ENCODE data around the gene ZBTB5. TPM values are rescaled to one million over a fixed set of nuclear protein-coding genes. Genes with fewer than 3 reads are reported as not detected.
"Not testable (repeated sequence)": the region's sequence is repeated elsewhere in the genome, so short reads cannot be mapped to it uniquely, and the experiment has no call there.

Gene ZBTB5, protein sequence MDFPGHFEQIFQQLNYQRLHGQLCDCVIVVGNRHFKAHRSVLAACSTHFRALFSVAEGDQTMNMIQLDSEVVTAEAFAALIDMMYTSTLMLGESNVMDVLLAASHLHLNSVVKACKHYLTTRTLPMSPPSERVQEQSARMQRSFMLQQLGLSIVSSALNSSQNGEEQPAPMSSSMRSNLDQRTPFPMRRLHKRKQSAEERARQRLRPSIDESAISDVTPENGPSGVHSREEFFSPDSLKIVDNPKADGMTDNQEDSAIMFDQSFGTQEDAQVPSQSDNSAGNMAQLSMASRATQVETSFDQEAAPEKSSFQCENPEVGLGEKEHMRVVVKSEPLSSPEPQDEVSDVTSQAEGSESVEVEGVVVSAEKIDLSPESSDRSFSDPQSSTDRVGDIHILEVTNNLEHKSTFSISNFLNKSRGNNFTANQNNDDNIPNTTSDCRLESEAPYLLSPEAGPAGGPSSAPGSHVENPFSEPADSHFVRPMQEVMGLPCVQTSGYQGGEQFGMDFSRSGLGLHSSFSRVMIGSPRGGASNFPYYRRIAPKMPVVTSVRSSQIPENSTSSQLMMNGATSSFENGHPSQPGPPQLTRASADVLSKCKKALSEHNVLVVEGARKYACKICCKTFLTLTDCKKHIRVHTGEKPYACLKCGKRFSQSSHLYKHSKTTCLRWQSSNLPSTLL
- 8.9 and 11.8 TPM in 2 replicates for total RNA-seq

GRCh38 chr9:37465249-37466036, at the start of gene ZBTB5:
Gene ZBTB5 (minus strand): TSS chr9:37465450. CDS start chr9:37442551, 22,899 bp downstream.
- peak; percentile 99 to 100 for DNase-seq (ENCODE audit: low read depth in 2 of 2)

GRCh38 chr9:37514999-37515398, 49.7 kb upstream of the ZBTB5 start:
- no peak for DNase-seq (ENCODE audit: low read depth in 2 of 2)

GRCh38 chr9:37514415-37514814, 49.2 kb upstream of the ZBTB5 start:
- not testable (repeated sequence) for DNase-seq (ENCODE audit: low read depth in 2 of 2)

DNA sequence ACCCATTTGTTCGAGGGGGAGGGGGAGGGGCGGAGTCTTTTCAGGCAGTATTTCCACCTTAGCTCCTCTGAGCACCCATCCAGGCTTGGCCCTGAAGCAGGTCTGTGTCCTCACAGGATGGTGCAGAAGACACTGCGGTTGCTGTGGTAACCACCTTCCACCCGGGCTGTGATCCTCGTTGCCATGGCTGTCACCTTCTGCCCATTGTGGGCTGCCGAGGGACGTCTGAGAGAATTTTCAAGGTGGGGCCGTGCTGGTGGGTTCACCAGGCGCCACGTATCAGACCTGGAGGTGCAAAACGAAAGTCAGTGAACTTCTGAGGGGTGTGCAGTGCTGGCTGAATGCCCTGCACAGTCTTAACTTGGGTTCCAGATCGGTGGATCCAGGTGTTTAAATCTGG, 47.2 kb upstream of the ZBTB5 start:
- DNase-seq (ENCODE audit: low read depth in 2 of 2) = no peak

GRCh38 chr9:37511016-37512010, 46.1 kb upstream of the ZBTB5 start:
- DNase-seq (ENCODE audit: low read depth in 2 of 2) = no peak

DNA sequence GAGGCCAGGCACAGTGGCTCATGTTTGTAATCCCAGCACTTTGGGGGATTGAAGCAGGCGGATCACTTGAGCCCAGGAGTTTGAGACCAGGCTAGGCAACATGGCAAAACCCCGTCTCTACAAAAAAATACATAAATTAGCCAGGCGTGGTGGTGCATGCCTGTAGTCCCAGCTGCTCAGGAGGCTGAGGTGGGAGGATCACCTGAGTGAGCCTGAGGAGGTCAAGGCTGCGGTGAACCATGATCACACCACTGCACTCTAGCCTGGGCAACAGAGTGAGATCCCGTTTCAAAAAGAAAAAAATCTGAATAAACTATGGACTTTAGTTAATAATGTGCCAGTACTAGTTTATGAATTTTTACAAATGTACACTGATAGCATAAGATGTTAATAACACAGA, 44.8 kb upstream of the ZBTB5 start:
- DNase-seq (ENCODE audit: low read depth in 2 of 2) = not testable (repeated sequence)

GRCh38 chr9:37509536-37509935, 44.3 kb upstream of the ZBTB5 start:
- DNase-seq (ENCODE audit: low read depth in 2 of 2) = no peak

DNA sequence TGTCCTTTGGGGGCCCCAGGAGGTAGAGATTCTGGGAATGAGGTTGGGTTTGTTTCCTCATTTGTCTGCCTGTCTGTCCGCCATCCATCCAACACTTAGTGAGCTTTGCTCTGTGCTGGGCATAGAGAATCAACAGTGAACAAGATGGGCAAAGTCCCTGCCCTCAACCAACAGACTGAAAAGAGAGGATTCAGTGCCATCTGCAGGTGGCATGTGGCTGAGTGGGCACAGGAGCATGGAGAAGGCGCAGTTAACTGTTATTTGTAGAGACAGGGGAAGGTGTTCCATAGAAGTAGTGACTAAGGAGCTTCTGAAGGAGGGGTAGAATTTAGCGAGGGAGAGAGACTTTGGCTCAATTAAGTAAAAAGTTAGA, 43.6 kb upstream of the ZBTB5 start:
- no peak for DNase-seq (ENCODE audit: low read depth in 2 of 2)

DNA sequence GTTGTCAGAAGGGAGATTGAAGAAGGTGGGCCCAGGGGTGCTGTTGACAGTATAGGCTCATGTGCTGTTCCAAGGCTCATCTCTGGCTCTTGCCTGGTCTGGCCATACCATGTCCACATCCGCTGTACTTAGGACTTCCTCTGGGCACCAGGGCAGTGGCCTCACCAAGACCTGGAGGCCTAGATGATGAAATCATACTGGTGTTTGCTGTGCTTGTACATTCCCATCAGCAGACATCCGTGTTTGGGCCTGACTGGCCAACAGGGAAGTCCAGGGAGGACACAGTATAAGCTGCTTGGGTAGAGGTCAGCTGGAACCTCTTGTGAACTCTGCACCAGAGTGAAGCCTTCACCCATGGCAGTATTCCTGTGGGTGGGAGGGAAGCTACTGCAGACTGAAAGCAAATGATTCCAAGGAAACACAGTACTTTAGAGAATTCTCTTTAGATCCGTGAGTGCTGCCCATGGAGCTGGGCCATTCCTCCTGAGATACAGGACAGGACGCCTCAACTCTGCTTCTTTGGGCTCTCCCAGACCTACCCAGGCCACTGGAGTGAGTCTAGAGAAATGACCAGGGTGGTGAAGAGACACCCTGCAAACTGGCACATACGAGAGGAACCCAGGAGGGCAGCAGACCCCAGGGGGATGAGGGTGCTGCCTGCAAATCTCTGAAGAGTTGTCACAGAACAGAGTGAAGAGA, 43.0 kb upstream of the ZBTB5 start:
- DNase-seq (ENCODE audit: low read depth in 2 of 2) = no peak

GRCh38 chr9:37507566-37508134, 42.4 kb upstream of the ZBTB5 start:
- DNase-seq (ENCODE audit: low read depth in 2 of 2) = no peak

- no peak for DNase-seq (ENCODE audit: low read depth in 2 of 2)
Measured at GRCh38 chr9:37504605-37505004, 39.4 kb upstream of the ZBTB5 start.

GRCh38 chr9:37503736-37504135, 38.5 kb upstream of the ZBTB5 start:
- DNase-seq (ENCODE audit: low read depth in 2 of 2) = no peak

GRCh38 chr9:37501957-37502596, 36.8 kb upstream of the ZBTB5 start:
- no peak for DNase-seq (ENCODE audit: low read depth in 2 of 2)

DNA sequence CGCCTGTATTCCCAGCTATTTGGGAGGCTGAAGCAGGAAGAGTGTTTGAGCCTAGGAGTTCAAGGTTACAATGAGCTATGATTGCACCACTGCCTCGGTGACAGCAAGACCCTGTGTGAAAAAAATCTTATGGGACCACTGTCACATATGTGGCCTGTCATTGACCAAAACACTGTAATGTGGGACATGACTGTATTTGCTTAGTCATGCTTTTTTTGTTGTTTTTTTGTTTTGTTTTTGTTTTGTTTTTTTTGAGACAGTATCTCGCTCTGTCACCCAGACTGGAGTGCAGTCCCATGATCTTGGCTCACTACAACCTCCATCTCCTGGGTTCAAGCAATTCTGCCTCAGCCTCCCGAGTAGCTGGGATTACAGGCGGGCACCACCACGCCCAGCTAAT, 34.0 kb upstream of the ZBTB5 start:
- DNase-seq (ENCODE audit: low read depth in 2 of 2) = no peak

DNA sequence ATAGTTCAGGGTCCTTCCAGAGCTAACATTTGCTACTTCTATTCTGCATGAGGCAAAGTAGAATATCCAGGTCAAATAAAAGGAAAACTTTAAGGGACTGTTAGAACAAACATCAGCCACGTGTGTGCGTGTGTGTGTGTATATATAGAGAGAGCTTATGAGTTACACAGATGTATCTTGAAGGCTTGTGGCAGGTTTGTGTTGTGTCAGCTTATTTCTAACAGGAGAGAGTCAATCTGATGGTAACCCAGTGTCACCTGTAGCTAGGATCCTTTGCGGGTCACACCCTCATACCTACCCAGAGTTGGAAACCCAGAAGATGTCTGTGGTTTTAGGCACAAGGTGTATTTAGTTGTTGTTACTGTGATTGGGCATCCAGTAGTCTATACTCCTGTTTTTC, 33.2 kb upstream of the ZBTB5 start:
- no peak for DNase-seq (ENCODE audit: low read depth in 2 of 2)

- DNase-seq (ENCODE audit: low read depth in 2 of 2) = no peak
Measured at GRCh38 chr9:37497320-37497719, 32.1 kb upstream of the ZBTB5 start.

DNA sequence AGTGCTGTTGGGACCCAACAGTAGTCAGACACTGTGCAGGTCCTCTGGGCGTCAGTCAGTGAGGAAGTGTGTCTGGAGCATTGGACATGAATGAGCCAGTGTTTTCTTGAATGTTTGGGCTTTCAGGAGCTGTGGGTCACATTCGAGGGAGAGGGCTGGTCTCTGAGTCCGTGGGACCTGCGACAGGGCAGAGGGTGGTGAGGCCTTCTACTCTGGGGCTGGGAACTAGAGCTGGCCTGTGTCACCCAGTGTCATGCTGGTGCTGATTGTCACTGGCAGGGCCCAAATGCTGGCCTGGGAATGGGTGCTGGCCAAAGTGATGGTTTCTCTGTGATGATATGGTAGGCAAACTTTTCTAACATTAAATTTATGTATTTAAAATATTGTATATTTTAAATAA, 30.8 kb upstream of the ZBTB5 start:
- no peak for DNase-seq (ENCODE audit: low read depth in 2 of 2)

DNA sequence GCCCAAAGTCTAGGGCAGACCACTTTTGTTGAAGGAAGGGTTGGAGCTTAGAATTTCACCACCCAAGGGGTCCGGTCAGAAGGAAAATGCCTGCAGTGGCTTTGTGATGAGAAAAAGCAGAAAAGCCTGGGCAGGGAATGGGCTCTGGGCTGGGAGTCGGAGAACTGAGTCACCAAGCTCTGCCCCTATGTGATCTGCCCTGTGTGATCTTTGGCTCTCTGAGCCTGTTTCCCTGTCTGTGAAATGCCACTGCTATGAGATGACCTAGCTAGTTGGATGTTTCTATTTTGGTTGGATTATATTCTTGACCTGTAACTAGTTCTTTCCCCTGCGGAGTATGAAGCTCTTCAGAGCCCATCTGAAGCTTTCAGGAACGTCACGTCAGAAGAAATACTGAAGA, 30.3 kb upstream of the ZBTB5 start:
- no peak for DNase-seq (ENCODE audit: low read depth in 2 of 2)

GRCh38 chr9:37491939-37492338, 26.7 kb upstream of the ZBTB5 start:
- no peak for DNase-seq (ENCODE audit: low read depth in 2 of 2)
